Esophagus squamous epithelium (tissue), 5 donors: ENCODE measurements around the gene MEF2D. TPM values are rescaled to one million over a fixed set of nuclear protein-coding genes. Genes with fewer than 3 reads are reported as not detected.

ENCODE experiments used
- DNase-seq: peaks from one replicate; lab custom pipeline; 2025; lab: John Stamatoyannopoulos, UW
- H3K27ac ChIP-seq, 4 donors: fragments of 200-600 bp; sonication (generic); one replicate each; pipeline ENCODE4 v1.5.1; 2016 to 2019; ENCODE audit warnings: mild to moderate bottlenecking in 1 of 4
- H3K27me3 ChIP-seq, 4 donors: fragments of 200-600 bp; sonication (generic); 1 replicate in 3 of 4; 2 replicates in 1 of 4; pipeline versions ENCODE4 v1.5.1 to v1.6.0; 2017 to 2021; ENCODE audit warnings: antibody characterized with exemption in 1 of 4
- H3K36me3 ChIP-seq, 3 donors: fragments of 200-600 bp; sonication (generic); one replicate each; pipeline ENCODE4 v1.5.1; 2016 to 2019
- H3K4me1 ChIP-seq, 3 donors: fragments of 200-600 bp; sonication (generic); one replicate each; pipeline ENCODE4 v1.5.1; 2017 to 2019
- H3K4me3 ChIP-seq, 4 donors: fragments of 200-600 bp; sonication (generic); 1 replicate in 3 of 4; 2 replicates in 1 of 4; pipeline ENCODE4 v1.5.1; 2016 to 2019; ENCODE audit warnings: mild to moderate bottlenecking in 2 of 4, moderate library complexity in 1 of 4
- H3K9me3 ChIP-seq, 3 donors: fragments of 200-600 bp; sonication (generic); one replicate each; pipeline ENCODE4 v1.5.1; 2016 to 2019
- POLR2A ChIP-seq, 4 donors: fragments of 450-650 bp; IDR thresholded peaks; one replicate each; pipeline ENCODE4 v1.6.1; 2017; ENCODE audit warnings: antibody characterized with exemption in 4 of 4, mild to moderate bottlenecking in 4 of 4, moderate library complexity in 3 of 4
- WGBS, 2 donors: methylation state at CpG; one replicate each; pipeline ENCODE4 v1.1.5; 2018; 5-methylcytosine and 5-hydroxymethylcytosine counted together
- intact Hi-C: fragments of 100-400 bp; cut with DNase I; formaldehyde crosslinking; loops from one replicate; pipeline ENCODE4 v1.15.0; 2022
- total RNA-seq, 4 donors: library from RNA; depleted of rRNA; stranded (reverse); fragments of >200 nt; gene quantifications; one replicate each; pipeline ENCODE4 v1.1.0, GENCODE V29; 2016
- TF ChIP-seq, protein P1 (sequence below), 6 experiments: fragments of 450-650 bp in 4 of 6; fragments of 200-600 bp in 2 of 6; sonication (generic) in 2 of 6; IDR thresholded peaks; one replicate each; pipeline ENCODE4 v1.5.1; 2016 to 2019; ENCODE audit warnings: antibody characterized with exemption in 6 of 6, mild to moderate bottlenecking in 4 of 6, moderate library complexity in 4 of 6
- donor health status: DM: yes; HTN: yes; CAD: no.

Gene MEF2D
- total RNA-seq, 4 donors from 2014 or later = 9.1 to 30.1 (median 12.1) TPM

DNA sequence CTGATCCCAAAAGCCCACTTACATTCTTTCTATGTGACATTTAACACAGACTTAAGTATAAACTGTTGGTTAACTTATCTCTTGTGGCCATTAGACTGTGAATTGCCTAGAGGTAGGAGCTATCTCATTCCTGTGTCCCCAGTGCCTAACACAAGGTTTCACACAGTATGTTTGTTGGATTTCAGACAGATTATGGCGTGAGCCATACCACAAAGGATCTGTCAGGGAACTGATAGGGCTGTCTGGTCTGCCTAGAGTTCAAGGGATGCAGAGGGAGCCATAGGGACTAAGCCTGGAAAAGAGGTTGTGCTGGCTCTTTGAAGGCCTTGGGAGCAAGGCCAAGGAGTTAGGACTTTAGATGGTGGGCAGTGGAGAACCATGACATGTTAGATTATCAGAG is 40.0 kb downstream of the MEF2D start:
- no peaks in the 10 kb centered on the region for H3K9me3 ChIP-seq
- H3K27ac ChIP-seq = peak overlapping the region in 3 of 4 donors; percentile 38 to 78 (median 41)
- peaks cover 26 to 68% (median 26%) of the 10 kb centered on the region in 3 donors for H3K4me1 ChIP-seq
- intact Hi-C loops = no loop called here
- H3K4me3 ChIP-seq = no peak overlapping the region
- 86% methylated on average over 1 of the region's 1 CpG; no CpG with 5 or more reads in 1 of the 2 donors for WGBS, 2 donors
- peaks cover 0 to 11% (median 0%) of the 10 kb centered on the region in 3 donors for H3K36me3 ChIP-seq
- DNase-seq = no peak
- no peaks in the 10 kb centered on the region for H3K27me3 ChIP-seq
- TF ChIP-seq POLR2A (IDR thresholded peaks at IDR 0.05) = no peak
- TF ChIP-seq, protein P1, sequence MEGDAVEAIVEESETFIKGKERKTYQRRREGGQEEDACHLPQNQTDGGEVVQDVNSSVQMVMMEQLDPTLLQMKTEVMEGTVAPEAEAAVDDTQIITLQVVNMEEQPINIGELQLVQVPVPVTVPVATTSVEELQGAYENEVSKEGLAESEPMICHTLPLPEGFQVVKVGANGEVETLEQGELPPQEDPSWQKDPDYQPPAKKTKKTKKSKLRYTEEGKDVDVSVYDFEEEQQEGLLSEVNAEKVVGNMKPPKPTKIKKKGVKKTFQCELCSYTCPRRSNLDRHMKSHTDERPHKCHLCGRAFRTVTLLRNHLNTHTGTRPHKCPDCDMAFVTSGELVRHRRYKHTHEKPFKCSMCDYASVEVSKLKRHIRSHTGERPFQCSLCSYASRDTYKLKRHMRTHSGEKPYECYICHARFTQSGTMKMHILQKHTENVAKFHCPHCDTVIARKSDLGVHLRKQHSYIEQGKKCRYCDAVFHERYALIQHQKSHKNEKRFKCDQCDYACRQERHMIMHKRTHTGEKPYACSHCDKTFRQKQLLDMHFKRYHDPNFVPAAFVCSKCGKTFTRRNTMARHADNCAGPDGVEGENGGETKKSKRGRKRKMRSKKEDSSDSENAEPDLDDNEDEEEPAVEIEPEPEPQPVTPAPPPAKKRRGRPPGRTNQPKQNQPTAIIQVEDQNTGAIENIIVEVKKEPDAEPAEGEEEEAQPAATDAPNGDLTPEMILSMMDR (IDR thresholded peaks at IDR 0.05) = no peak

DNA sequence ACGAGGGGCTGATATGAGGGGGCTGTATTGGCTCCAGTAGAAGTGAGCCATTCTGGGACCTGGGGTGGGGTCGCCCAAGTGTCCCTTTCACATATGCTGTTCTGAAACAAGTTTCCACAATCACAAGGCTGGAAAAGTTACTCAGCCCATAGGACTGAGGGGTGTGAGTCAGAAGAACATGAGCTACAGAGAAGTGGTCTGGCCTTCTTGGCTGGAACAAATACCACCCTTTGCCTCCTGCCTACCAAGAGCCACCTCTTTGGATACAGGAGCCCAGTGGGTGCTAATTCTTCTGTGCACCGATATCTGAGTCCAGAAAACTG is 42.4 kb downstream of the MEF2D start:
- Histone ChIP-seq H3K4me1 (peaks cover 14 to 44% (median 14%) of the 10 kb centered on the region in 3 donors), H3K4me3 (no peak overlapping the region), H3K9me3 (no peaks in the 10 kb centered on the region), H3K27me3 (no peaks in the 10 kb centered on the region), H3K36me3 (no peaks in the 10 kb centered on the region), H3K27ac (peak overlapping the region; percentile 93 to 100 (median 100))
- intact Hi-C loops = loop anchor here (5.0 kb wide), 2 partner anchors 39 to 144 kb away; partner anchors contain the start of gene GPATCH4
- DNase-seq = no peak
- WGBS, 2 donors = 71 to 80% methylated on average over 3 of the region's 3 CpGs
- TF ChIP-seq, protein P1 (IDR thresholded peaks at IDR 0.05) = no peak
- TF ChIP-seq POLR2A (IDR thresholded peaks at IDR 0.05) = no peak

DNA sequence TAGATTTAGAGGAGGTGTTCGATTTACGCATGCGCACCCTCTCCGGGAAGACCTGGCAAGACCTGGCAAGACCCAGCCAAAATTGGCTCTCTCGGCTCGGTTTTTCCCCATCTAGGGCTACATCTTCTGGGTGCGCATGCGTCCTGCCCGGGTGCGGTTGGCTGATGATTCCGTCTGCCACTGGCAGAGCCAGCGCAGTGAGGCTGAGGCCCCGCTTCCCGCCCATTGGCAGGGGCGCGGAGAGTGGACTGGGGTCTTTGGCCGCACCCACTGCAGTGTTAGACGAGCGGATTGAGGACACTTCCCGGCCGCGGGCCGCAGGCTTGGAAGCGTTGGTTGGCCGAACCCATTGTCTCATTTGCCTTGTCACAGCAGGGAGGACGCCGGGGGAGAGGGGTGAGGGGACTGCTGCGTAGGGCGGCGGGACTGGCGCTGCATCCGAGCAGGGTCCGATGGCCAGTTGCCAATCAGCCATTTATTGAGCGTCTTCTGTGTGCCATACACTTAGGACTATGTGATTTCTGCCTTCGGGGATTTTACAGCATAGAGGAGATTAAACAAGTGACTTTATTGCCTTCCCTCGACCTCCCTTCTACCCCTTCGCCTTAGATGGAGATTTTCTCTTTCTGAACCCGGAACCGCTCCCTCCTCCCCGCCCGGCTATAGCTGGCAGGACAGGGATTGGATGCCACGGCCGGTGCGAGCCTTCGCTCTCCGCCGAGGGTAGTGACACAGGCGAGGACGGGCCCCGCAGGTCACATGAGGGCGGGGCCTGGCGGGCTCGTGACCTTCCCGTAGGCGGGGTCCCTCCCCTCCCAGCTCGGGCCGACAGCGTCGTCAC is 43.7 kb downstream of the MEF2D start:
- H3K4me1 ChIP-seq = peaks cover 4 to 31% (median 10%) of the 10 kb centered on the region in 3 donors
- DNase-seq = peak; percentile 80
- peak overlapping the region; percentile 93 to 100 (median 100) for H3K27ac ChIP-seq
- WGBS, 2 donors = 0 to 1% methylated on average over 1 to 23 of the region's 59 CpGs
- intact Hi-C loops = loop anchor here (5.0 kb wide), 2 partner anchors 40 to 145 kb away; partner anchors contain the start of gene GPATCH4
- TF ChIP-seq, protein P1 (IDR thresholded peaks at IDR 0.05) = no peak
- TF ChIP-seq POLR2A (IDR thresholded peaks at IDR 0.05) = peak in 3 of 4 donors; percentile 81 to 91 (median 91)
- peak overlapping the region; percentile 42 to 77 (median 72) for H3K4me3 ChIP-seq
- H3K27me3 ChIP-seq = no peaks in the 10 kb centered on the region
- H3K9me3 ChIP-seq = no peaks in the 10 kb centered on the region
- H3K36me3 ChIP-seq = no peaks in the 10 kb centered on the region

DNA sequence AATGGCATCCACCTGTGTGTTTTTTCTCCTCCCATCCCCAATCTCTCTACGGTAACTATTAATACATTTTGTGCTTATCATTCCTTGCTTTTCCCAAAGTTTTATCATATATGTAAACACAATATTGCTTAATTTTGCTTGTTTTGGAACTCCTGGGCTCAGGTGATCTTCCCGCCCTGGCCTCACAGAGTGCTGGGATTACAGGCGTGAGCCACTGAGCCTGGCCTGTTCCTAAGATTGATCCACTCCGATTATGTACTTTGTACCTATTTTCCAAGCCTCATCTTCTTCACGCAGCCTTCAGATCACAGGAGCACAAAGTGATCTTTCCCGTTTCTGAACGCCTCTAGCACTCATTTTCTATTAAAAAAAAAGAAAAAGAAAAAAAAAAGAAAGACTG is 45.2 kb downstream of the MEF2D start:
- no peak for DNase-seq
- Histone ChIP-seq H3K27ac (no peak overlapping the region), H3K9me3 (no peaks in the 10 kb centered on the region), H3K27me3 (no peaks in the 10 kb centered on the region), H3K4me3 (no peak overlapping the region), H3K36me3 (no peaks in the 10 kb centered on the region), H3K4me1 (peaks cover 4 to 26% (median 5%) of the 10 kb centered on the region in 3 donors)
- TF ChIP-seq POLR2A (IDR thresholded peaks at IDR 0.05) = no peak
- TF ChIP-seq, protein P1 (IDR thresholded peaks at IDR 0.05) = no peak
- intact Hi-C loops = loop anchor here (5.0 kb wide), 2 partner anchors 42 to 147 kb away; partner anchors contain the start of gene GPATCH4
- 92 to 99% methylated on average over 4 to 7 of the region's 7 CpGs for WGBS, 2 donors

DNA sequence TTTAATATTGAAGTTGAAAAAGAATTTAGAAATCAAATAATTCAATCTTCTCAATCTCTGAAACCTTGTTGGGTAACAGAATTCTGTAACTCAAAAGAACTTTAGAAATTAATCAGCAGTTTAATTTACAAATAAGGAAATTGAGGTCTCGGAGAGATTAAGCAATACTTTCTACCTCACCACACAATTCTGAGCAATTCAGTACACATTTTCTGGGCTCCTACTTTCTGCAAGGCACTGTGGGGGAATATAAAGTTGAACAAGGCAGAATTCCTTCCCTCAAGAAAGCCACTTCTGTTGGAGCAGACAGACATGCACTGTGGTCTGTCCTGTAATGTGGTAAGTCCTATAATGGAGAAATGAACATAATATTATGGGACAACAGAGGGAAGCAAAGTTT is 47.7 kb downstream of the MEF2D start:
- Histone ChIP-seq H3K27ac (no peak overlapping the region), H3K36me3 (no peaks in the 10 kb centered on the region), H3K9me3 (no peaks in the 10 kb centered on the region), H3K4me3 (no peak overlapping the region), H3K4me1 (peaks cover 4 to 20% (median 5%) of the 10 kb centered on the region in 3 donors), H3K27me3 (no peaks in the 10 kb centered on the region)
- DNase-seq = no peak
- intact Hi-C loops = no loop called here
- WGBS, 2 donors = 50 to 75% methylated on average over 1 of the region's 1 CpG
- no peak for TF ChIP-seq POLR2A (IDR thresholded peaks at IDR 0.05)
- TF ChIP-seq, protein P1 (IDR thresholded peaks at IDR 0.05) = no peak
